ENCODE data around the gene NUAK1.

- TF ChIP-seq POLR2A (IDR thresholded peaks at IDR 0.05; ENCODE audit: borderline replicate concordance, extremely low read depth, insufficient read depth, insufficient read length) (no peak), RAD21 (IDR thresholded peaks at IDR 0.05; ENCODE audit: low read depth) (no peak)
Observed at GRCh38 chr12:106044773-106045172, 94.0 kb downstream of the NUAK1 start.

All from HCT116 (cell line).